ENCODE data around the gene IQSEC1.

The IQSEC1 gene

DNA sequence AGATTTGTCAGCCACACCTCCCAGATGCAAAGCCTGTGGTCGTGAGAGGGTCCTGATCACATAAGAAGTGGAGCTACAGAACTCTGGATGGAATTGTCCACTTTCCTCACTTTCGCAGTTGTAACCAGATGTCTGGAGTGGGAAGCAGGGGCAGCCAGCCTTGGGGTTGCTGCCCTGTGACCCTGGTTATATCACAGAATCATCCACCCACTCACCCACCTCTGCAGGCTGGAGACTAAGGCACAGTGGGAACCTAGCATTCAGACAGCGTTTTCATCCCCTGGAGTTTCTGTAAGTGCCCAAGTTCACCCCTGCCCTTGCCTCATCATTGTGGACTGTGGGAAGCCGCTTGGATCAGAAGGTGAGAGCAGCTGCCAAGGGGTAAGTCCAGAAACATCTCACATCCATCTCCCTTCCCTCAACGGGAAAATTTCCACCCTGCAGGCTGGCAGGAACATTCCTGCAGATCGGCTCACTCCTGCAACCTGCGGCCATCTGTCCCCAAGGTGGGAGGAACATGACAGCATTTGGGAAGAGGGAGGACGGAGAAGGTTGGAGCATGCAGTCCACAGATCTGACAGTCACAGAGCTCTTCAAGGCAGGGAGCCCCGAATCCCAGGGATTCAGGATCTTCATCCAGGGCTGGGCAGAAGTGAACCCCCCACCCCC is 2.9 kb upstream of the IQSEC1 start:
- H3K4me3 ChIP-seq (ENCODE audit: low read depth, low read length), result no peak overlapping the region
- TF ChIP-seq, protein P1, sequence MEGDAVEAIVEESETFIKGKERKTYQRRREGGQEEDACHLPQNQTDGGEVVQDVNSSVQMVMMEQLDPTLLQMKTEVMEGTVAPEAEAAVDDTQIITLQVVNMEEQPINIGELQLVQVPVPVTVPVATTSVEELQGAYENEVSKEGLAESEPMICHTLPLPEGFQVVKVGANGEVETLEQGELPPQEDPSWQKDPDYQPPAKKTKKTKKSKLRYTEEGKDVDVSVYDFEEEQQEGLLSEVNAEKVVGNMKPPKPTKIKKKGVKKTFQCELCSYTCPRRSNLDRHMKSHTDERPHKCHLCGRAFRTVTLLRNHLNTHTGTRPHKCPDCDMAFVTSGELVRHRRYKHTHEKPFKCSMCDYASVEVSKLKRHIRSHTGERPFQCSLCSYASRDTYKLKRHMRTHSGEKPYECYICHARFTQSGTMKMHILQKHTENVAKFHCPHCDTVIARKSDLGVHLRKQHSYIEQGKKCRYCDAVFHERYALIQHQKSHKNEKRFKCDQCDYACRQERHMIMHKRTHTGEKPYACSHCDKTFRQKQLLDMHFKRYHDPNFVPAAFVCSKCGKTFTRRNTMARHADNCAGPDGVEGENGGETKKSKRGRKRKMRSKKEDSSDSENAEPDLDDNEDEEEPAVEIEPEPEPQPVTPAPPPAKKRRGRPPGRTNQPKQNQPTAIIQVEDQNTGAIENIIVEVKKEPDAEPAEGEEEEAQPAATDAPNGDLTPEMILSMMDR (IDR thresholded peaks at IDR 0.05; ENCODE audit: low read depth, low read length), result no peak
- TF ChIP-seq POLR2A (IDR thresholded peaks at IDR 0.05; ENCODE audit: extremely low read depth, insufficient read length) (no peak), MYC (IDR thresholded peaks at IDR 0.05; ENCODE audit: low read depth, low read length) (no peak)
- TF ChIP-seq, protein P2, sequence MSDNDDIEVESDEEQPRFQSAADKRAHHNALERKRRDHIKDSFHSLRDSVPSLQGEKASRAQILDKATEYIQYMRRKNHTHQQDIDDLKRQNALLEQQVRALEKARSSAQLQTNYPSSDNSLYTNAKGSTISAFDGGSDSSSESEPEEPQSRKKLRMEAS (IDR thresholded peaks at IDR 0.05; ENCODE audit: low read depth, low read length), result no peak
- DNase-seq (ENCODE audit: low read depth), result no peak

DNA sequence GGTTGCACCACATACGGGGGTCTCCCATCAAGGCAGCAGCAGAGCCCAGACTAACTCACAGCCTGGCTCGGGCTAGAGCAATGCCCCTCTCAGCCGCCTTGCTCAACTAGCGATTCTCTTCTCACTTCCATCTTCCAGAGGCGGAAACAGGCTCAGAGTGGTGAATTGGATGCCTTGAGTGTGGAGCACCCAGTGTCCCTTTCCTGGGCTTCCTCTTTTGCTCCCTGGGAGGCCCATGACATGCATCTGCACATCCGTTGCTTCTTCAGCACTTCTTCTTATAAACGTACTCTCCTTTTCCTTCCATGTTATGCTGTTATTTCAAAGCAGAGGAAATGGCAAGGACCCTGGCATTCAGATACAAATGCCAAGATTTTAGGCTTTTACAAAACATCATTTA is 2.1 kb upstream of the IQSEC1 start:
- H3K4me3 ChIP-seq (ENCODE audit: low read depth, low read length), result no peak overlapping the region
- no peak for TF ChIP-seq MYC (IDR thresholded peaks at IDR 0.05; ENCODE audit: low read depth, low read length)
- TF ChIP-seq, protein P2 (IDR thresholded peaks at IDR 0.05; ENCODE audit: low read depth, low read length), result no peak
- TF ChIP-seq, protein P1 (IDR thresholded peaks at IDR 0.05; ENCODE audit: low read depth, low read length), result no peak
- no peak for TF ChIP-seq POLR2A (IDR thresholded peaks at IDR 0.05; ENCODE audit: extremely low read depth, insufficient read length)
- DNase-seq (ENCODE audit: low read depth), result peak; percentile 86

DNA sequence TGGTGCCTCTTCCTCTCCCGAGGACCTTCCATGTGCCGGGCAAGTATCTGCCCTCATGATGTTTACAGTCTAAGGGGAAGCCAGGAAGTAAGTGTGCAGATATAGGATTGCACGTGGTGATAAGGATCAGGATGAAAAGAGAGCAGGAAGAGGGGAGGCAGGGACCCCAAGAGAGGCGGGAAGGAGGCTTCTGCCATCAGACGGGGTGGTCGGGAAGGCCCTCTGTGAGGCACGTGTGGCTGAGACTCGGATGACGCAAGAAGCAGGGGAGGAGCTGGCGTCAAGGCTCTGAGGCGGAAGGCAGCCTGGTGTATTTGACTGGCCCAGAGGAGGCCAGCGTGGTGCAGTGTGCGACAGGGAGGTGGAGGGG is 762 bp upstream of the IQSEC1 start:
- peak; percentile 57 for DNase-seq (ENCODE audit: low read depth)
- TF ChIP-seq, protein P2 (IDR thresholded peaks at IDR 0.05; ENCODE audit: low read depth, low read length), result peak; percentile 45; the same call in 1 of the 2 replicates
- 0 out of 2 replicates have a peak, but pooled peaks have one; percentile 14 for TF ChIP-seq MYC (IDR thresholded peaks at IDR 0.05; ENCODE audit: low read depth, low read length)
- TF ChIP-seq, protein P1 (IDR thresholded peaks at IDR 0.05; ENCODE audit: low read depth, low read length), result no peak
- no peak overlapping the region for H3K4me3 ChIP-seq (ENCODE audit: low read depth, low read length)

DNA sequence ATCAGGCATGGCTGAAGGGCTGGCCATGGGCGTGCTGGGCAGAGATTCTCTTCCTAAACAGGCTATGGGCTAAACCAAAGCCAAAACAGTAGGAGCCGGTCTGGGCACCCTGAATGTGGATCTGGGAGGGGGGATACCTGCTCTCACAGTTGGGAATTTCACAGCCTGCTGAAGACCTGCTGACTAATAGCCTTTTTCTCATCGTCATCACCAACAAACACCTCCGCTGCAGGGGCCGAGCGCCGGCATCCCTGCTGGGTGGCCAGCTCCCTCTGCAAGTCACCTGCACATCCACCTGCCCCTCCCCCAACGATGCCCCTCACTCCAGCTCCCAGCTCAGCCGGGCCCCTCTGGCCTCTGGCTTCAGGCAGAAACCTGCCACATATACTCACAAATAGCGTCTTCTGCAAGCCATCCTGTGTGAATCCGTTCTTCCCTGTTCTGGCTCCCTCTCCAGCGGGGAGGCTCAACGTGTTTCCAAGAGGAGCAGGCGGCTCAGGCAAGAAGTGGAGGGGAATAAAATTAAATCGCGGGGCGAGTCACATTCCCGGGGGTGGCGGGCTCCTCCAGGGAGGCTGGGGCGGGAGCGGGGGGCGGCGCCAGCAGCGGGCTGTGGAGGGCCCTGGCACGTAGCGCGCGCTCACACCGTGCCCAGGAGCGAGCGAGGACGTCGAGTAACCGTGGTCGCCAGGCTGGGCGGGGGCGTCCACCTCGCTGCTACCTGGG is 466 bp downstream of the IQSEC1 start:
- TF ChIP-seq POLR2A (IDR thresholded peaks at IDR 0.05; ENCODE audit: extremely low read depth, insufficient read length), result no peak
- TF ChIP-seq, protein P1 (IDR thresholded peaks at IDR 0.05; ENCODE audit: low read depth, low read length), result no peak
- TF ChIP-seq MYC (IDR thresholded peaks at IDR 0.05; ENCODE audit: low read depth, low read length), result no peak
- TF ChIP-seq, protein P2 (IDR thresholded peaks at IDR 0.05; ENCODE audit: low read depth, low read length), result no peak
- no peak for DNase-seq (ENCODE audit: low read depth)
- H3K4me3 ChIP-seq (ENCODE audit: low read depth, low read length), result no peak overlapping the region

DNA sequence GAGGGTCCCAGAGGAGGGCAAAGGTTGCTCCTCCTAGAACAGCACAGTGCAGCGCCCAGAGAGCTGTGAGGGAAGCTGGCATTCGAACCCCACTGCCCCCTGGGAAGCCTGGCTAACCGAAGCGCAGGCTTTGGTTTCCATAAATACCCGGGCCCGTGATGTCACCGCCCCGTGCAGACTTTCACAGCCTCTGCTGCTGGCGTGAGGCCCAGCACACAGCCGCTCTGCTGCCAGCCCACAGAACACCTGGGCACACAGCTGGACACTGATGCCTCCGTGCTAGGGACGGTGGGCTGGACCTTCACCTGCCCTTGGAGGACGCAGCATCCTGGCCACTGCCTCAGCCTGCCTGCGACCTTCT is 1.0 kb downstream of the IQSEC1 start:
- no peak overlapping the region for H3K4me3 ChIP-seq (ENCODE audit: low read depth, low read length)
- DNase-seq (ENCODE audit: low read depth), result no peak
- TF ChIP-seq, protein P2 (IDR thresholded peaks at IDR 0.05; ENCODE audit: low read depth, low read length), result no peak
- TF ChIP-seq POLR2A (IDR thresholded peaks at IDR 0.05; ENCODE audit: extremely low read depth, insufficient read length), result no peak
- TF ChIP-seq, protein P1 (IDR thresholded peaks at IDR 0.05; ENCODE audit: low read depth, low read length), result no peak
- TF ChIP-seq MYC (IDR thresholded peaks at IDR 0.05; ENCODE audit: low read depth, low read length), result no peak
